HepG2 (cell line): Measurements from ENCODE around the gene CD207. TPM values are rescaled to one million over a fixed set of nuclear protein-coding genes. Genes with fewer than 3 reads are reported as not detected.

ENCODE experiments used
- ARID4A ChIP-seq: sonication (generic); formaldehyde crosslinking; IDR thresholded peaks from 2 replicates; pipeline ENCODE4 v1.5.0; 2020; ENCODE audit warnings: mild to moderate bottlenecking, missing genetic modification reagents, borderline replicate concordance
- DRAP1 ChIP-seq: IDR thresholded peaks from 2 replicates; pipeline ENCODE4 v1.6.1; 2016; ENCODE audit warnings: missing genetic modification reagents, missing compliant biosample characterization
- GABPA ChIP-seq, 2 experiments: IDR thresholded peaks; 2 replicates each; pipeline ENCODE4 v1.6.1; 2011 to 2016; ENCODE audit warnings: low read depth in 2 of 2, low read length in 1 of 2, missing biosample characterization in 1 of 2, missing genetic modification characterization in 1 of 2
- HDAC2 ChIP-seq: sonication (generic); formaldehyde crosslinking; IDR thresholded peaks from 2 replicates; pipeline ENCODE4 v1.4.0; 2020; ENCODE audit warnings: missing genetic modification reagents
- HMG20B ChIP-seq: conservative IDR thresholded peaks from 2 replicates; pipeline ENCODE4 v1.6.1; 2016; ENCODE audit warnings: missing genetic modification reagents, missing compliant biosample characterization
- IRX3 ChIP-seq: sonication (generic); formaldehyde crosslinking; IDR thresholded peaks from 2 replicates; pipeline ENCODE4 v1.8.1; 2023; ENCODE audit warnings: mild to moderate bottlenecking, low read depth, missing genetic modification reagents, borderline replicate concordance
- POLR2A ChIP-seq, 2 experiments: IDR thresholded peaks; 2 replicates each; pipeline ENCODE4 v1.6.1; 2011; ENCODE audit warnings: low read depth in 2 of 2, low read length in 2 of 2, mild to moderate bottlenecking in 1 of 2, moderate library complexity in 1 of 2; ENCODE audit not compliant: insufficient read depth in 1 of 2
- PREB ChIP-seq: sonication (generic); formaldehyde crosslinking; IDR thresholded peaks from 2 replicates; pipeline ENCODE4 v1.4.0; 2020; ENCODE audit warnings: missing genetic modification reagents
- RBM22 ChIP-seq: fragments of 200-400 bp; formaldehyde crosslinking; optimal IDR thresholded peaks from 2 replicates; pipeline ENCODE3; 2017; ENCODE audit warnings: mild to moderate bottlenecking, low read length, moderate library complexity
- SAFB2 ChIP-seq: sonication (generic); formaldehyde crosslinking; IDR thresholded peaks from 2 replicates; pipeline ENCODE4 v1.5.1; 2020; ENCODE audit warnings: missing genetic modification reagents, low read depth, mild to moderate bottlenecking, borderline replicate concordance
- SRF ChIP-seq: IDR thresholded peaks from 2 replicates; pipeline ENCODE4 v1.6.1; 2011; ENCODE audit warnings: mild to moderate bottlenecking, low read depth, low read length, moderate library complexity
- SRSF4 ChIP-seq: fragments of 200-400 bp; formaldehyde crosslinking; IDR thresholded peaks from one replicate; pipeline ENCODE4 v1.6.1; 2018; ENCODE audit warnings: mild to moderate bottlenecking, low read depth, low read length, moderate library complexity; ENCODE audit not compliant: poor library complexity, severe bottlenecking
- WIZ ChIP-seq: sonication (generic); formaldehyde crosslinking; IDR thresholded peaks from 2 replicates; pipeline ENCODE4 v1.5.1; 2020; ENCODE audit warnings: mild to moderate bottlenecking, missing genetic modification reagents
- ZBTB49 ChIP-seq: sonication (generic); formaldehyde crosslinking; IDR thresholded peaks from 2 replicates; pipeline ENCODE4 v1.4.0; 2020; ENCODE audit warnings: missing genetic modification reagents, borderline replicate concordance
- ZKSCAN5 ChIP-seq: sonication (generic); formaldehyde crosslinking; IDR thresholded peaks from 2 replicates; pipeline ENCODE4 v1.5.1; 2020; ENCODE audit warnings: mild to moderate bottlenecking, missing genetic modification reagents
- ZNF337 ChIP-seq: sonication (generic); formaldehyde crosslinking; IDR thresholded peaks from 2 replicates; pipeline ENCODE4 v1.5.1; 2020; ENCODE audit warnings: missing genetic modification reagents, low read depth, mild to moderate bottlenecking, borderline replicate concordance
- ZNF503 ChIP-seq: sonication (generic); formaldehyde crosslinking; IDR thresholded peaks from 2 replicates; pipeline ENCODE4 v1.4.0; 2020; ENCODE audit warnings: missing genetic modification reagents
- ZSCAN31 ChIP-seq: sonication (generic); formaldehyde crosslinking; IDR thresholded peaks from 2 replicates; pipeline ENCODE4 v1.5.0; 2020; ENCODE audit warnings: low read depth, mild to moderate bottlenecking, missing genetic modification reagents
- polyA plus RNA-seq, 8 experiments: library from polyadenylated mRNA; depleted of rRNA in 3 of 8; stranded (reverse) in 7 of 8; unstranded in 1 of 8; fragments of >200 nt; fragmentation: Illumina TruSeq in 4 of 8; extraction: Trizol in 4 of 8; gene quantifications; 2 replicates each; pipeline versions ENCODE4 v1.2.1 to v1.2.3, GENCODE V29; 2011 to 2016; ENCODE audit warnings: low read depth in 4 of 8, missing spikeins in 1 of 8, mixed read lengths in 1 of 8; ENCODE audit not compliant: insufficient read depth in 1 of 8
- total RNA-seq, 5 experiments: library from RNA; depleted of rRNA; stranded (reverse); fragments of >200 nt; fragmentation: Illumina TruSeq; extraction: Trizol; gene quantifications; 2 replicates each; pipeline ENCODE4 v1.2.3, GENCODE V29; 2016; ENCODE audit warnings: low read depth in 1 of 5

CD207 gene
- total and polyA plus RNA-seq, 2 of the 13 experiments (the other 11 are each of a cell fraction or from before 2014, with no cell fraction given) = 0.09 to 0.15 TPM

GRCh38 chr2:70807102-70807827 lies 28.4 kb downstream of the CD207 start (continued):
- TF ChIP-seq ZNF503 (CRISPR knock-in tag) = peak; percentile 99
- TF ChIP-seq DRAP1 (CRISPR knock-in tag) = peak; percentile 84
- TF ChIP-seq SAFB2 = no peak; the same call in 1 of the 2 replicates
- TF ChIP-seq POLR2A (IDR thresholded peaks at IDR 0.05; ENCODE audit: insufficient read depth in 1 of 2, low read depth in 2 of 2, low read length in 2 of 2) = peak in 1 of 2 experiments; percentile 48; a peak in 1 of 4 replicates
- TF ChIP-seq WIZ (CRISPR knock-in tag) = no peak
- TF ChIP-seq GABPA (IDR thresholded peaks at IDR 0.05; ENCODE audit: low read depth, low read length) = no peak
- TF ChIP-seq GABPA (CRISPR knock-in tag; IDR thresholded peaks at IDR 0.05; ENCODE audit: low read depth) = no peak
- no peak for TF ChIP-seq SRSF4
- no peak for TF ChIP-seq PREB (CRISPR knock-in tag)
- no peak for TF ChIP-seq RBM22
- TF ChIP-seq IRX3 (CRISPR knock-in tag) = no peak
- no peak for TF ChIP-seq ZSCAN31
- TF ChIP-seq HMG20B (CRISPR knock-in tag) = peak; percentile 95
- peak; percentile 14; the same call in 1 of the 2 replicates for TF ChIP-seq ZNF337 (CRISPR knock-in tag)
- peak; percentile 30; the same call in 1 of the 2 replicates for TF ChIP-seq ARID4A (CRISPR knock-in tag)
- TF ChIP-seq SRF = 0 out of 2 replicates have a peak, but pooled peaks have one; percentile 43
- TF ChIP-seq ZKSCAN5 = no peak
- TF ChIP-seq HDAC2 = peak; percentile 99
- no peak for TF ChIP-seq ZBTB49
